PFSK-1 (cell line): ENCODE results near the gene IL19.

ENCODE experiments used
- FOXP2 ChIP-seq: optimal IDR thresholded peaks from 2 replicates; pipeline ENCODE3; 2011; ENCODE audit warnings: borderline replicate concordance, control low read depth, inconsistent platforms; ENCODE audit not compliant: insufficient read depth; ENCODE audit errors: extremely low read length, extremely low read depth
- POLR2AphosphoS5 ChIP-seq: IDR thresholded peaks from 2 replicates; pipeline ENCODE4 v1.6.1; 2012; ENCODE audit warnings: low read depth, mild to moderate bottlenecking, control low read depth, low read length, moderate library complexity
- SIN3A ChIP-seq: IDR thresholded peaks from 2 replicates; pipeline ENCODE4 v1.6.1; 2012; ENCODE audit warnings: mild to moderate bottlenecking, low read length, moderate library complexity, borderline replicate concordance; ENCODE audit not compliant: insufficient read depth
- TAF1 ChIP-seq: IDR thresholded peaks from 2 replicates; pipeline ENCODE4 v1.6.1; 2012; ENCODE audit warnings: low read length, control low read depth, borderline replicate concordance; ENCODE audit not compliant: insufficient read depth
- TF ChIP-seq, protein P1 (sequence below), 2 experiments: IDR thresholded peaks; 2 replicates each; pipeline versions ENCODE4 v1.6.1 to v1.8.0; 2011 to 2012; ENCODE audit warnings: low read depth in 2 of 2, low read length in 2 of 2, control low read depth in 1 of 2, inconsistent platforms in 1 of 2, mild to moderate bottlenecking in 1 of 2, moderate library complexity in 1 of 2; ENCODE audit not compliant: insufficient read depth in 1 of 2

Gene IL19

DNA sequence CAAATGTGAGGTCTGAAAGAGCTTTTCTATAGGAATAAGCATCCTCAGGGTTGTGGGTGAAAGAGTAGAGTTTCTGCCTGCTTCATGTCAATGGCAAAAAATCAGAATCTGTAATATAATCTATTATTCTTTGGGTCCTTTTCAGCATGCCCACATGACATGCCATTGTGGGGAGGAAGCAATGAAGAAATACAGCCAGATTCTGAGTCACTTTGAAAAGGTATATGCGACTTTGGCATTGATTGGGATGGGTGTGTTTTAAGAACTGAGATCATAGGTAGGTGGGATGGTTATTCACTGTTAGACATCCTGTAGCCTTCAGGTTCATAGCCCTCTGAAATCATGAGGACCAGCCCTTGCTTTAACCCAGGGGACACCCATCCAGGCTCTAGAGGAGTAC, 96.7 kb downstream of the IL19 start:
- TF ChIP-seq FOXP2 (no peak), SIN3A (no peak), TAF1 (no peak), POLR2AphosphoS5 (no peak)
- TF ChIP-seq, protein P1, sequence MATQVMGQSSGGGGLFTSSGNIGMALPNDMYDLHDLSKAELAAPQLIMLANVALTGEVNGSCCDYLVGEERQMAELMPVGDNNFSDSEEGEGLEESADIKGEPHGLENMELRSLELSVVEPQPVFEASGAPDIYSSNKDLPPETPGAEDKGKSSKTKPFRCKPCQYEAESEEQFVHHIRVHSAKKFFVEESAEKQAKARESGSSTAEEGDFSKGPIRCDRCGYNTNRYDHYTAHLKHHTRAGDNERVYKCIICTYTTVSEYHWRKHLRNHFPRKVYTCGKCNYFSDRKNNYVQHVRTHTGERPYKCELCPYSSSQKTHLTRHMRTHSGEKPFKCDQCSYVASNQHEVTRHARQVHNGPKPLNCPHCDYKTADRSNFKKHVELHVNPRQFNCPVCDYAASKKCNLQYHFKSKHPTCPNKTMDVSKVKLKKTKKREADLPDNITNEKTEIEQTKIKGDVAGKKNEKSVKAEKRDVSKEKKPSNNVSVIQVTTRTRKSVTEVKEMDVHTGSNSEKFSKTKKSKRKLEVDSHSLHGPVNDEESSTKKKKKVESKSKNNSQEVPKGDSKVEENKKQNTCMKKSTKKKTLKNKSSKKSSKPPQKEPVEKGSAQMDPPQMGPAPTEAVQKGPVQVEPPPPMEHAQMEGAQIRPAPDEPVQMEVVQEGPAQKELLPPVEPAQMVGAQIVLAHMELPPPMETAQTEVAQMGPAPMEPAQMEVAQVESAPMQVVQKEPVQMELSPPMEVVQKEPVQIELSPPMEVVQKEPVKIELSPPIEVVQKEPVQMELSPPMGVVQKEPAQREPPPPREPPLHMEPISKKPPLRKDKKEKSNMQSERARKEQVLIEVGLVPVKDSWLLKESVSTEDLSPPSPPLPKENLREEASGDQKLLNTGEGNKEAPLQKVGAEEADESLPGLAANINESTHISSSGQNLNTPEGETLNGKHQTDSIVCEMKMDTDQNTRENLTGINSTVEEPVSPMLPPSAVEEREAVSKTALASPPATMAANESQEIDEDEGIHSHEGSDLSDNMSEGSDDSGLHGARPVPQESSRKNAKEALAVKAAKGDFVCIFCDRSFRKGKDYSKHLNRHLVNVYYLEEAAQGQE (IDR thresholded peaks at IDR 0.05; ENCODE audit: insufficient read depth in 1 of 2, low read depth in 2 of 2, low read length in 2 of 2), result no peak

DNA sequence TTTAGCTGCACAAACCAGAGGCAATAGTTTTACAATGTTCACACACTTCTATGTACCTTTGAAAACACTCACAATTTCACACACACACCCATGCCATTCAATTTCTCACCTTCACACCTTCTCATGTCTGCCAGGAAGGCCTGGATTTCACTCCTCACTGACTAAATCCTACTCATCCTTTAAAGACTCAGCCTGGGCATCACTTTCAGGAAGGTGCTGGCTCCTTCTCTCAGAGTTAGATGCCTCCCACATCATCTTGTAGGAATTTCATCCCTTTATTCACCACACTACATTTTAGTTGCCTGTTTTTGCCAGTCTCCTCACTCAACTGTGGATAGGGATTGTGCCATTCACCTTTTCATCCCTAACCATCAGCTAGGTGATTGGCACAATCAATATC, 97.1 kb downstream of the IL19 start:
- TF ChIP-seq POLR2AphosphoS5 (no peak), SIN3A (no peak)
- TF ChIP-seq, protein P1 (IDR thresholded peaks at IDR 0.05; ENCODE audit: insufficient read depth in 1 of 2, low read depth in 2 of 2, low read length in 2 of 2), result no peak

DNA sequence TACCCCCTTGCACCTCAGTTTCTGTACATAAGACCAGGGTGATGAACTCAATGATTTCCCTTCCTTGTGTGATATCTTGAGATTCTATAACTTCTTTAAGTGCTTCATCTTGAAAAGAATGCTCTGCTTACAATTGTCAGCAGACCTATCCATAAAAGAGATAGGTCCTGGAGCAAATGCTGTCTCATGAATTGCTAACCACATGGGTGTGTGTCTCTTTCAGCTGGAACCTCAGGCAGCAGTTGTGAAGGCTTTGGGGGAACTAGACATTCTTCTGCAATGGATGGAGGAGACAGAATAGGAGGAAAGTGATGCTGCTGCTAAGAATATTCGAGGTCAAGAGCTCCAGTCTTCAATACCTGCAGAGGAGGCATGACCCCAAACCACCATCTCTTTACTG, 97.7 kb downstream of the IL19 start:
- TF ChIP-seq POLR2AphosphoS5 (no peak), FOXP2 (no peak), TAF1 (no peak), SIN3A (no peak)
- TF ChIP-seq, protein P1 (IDR thresholded peaks at IDR 0.05; ENCODE audit: insufficient read depth in 1 of 2, low read depth in 2 of 2, low read length in 2 of 2), result no peak

DNA sequence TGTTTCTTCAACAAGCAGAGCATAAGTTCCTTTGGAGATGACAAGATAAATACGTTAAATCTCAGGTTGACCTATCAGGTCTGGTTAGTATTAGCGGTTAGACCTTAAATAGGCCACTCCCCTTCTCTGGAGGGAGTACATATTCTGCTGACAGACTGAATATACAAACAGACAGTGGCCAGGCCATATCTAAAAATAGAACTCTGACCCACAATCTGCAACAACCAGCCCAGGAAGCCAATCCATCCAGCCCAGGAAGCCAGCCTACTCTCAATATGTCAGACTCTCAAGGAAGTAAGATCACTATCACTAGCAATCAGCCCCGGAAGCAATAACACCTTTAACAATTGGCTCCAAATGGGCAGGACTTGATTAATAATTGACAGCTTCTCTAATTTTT, 101.6 kb downstream of the IL19 start:
- TF ChIP-seq TAF1, result no peak
- TF ChIP-seq, protein P1 (IDR thresholded peaks at IDR 0.05; ENCODE audit: insufficient read depth in 1 of 2, low read depth in 2 of 2, low read length in 2 of 2), result 0 out of 4 replicates have a peak, but pooled peaks of 1 of the 2 experiments have one; percentile 59
- peak; percentile 58; the same call in 1 of the 2 replicates for TF ChIP-seq POLR2AphosphoS5
- no peak for TF ChIP-seq SIN3A
- TF ChIP-seq FOXP2, result no peak

DNA sequence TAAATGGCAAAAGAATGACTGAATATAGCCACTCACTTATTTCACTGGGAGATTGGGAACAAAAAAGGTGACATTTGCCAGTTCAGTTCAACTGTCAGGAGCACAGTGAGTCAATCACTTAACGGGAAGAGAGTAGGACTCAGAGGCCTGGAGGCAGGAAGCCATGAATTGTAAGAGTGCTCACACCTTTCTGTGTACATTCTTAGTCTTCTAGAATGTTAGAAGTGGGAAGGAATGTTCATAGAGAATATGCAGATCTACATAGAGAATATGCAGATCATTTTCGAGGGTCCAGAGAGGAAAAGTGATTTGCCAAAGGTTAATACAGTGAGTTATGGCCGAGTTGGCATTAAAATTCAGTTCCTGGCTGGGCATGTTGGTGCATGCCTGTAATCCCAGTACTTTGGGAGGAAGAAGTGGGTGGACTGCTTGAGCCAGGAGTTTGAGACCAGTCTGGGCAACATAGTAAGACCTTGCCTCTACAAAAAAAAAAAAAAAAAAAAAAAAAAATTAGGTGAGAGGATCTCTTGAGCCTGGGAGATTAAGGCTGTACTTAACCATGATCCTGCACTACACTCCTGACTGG, 103.1 kb downstream of the IL19 start:
- TF ChIP-seq, protein P1 (IDR thresholded peaks at IDR 0.05; ENCODE audit: insufficient read depth in 1 of 2, low read depth in 2 of 2, low read length in 2 of 2), result no peak
